Upper lobe of left lung (tissue), 4 donors: Measurements from ENCODE around the gene EPRS1.
"Not testable (repeated sequence)": the region's sequence is repeated elsewhere in the genome, so short reads cannot be mapped to it uniquely, and the experiment has no call there.

ENCODE experiments used
- CTCF ChIP-seq, 6 experiments: fragments of 450-650 bp in 4 of 6; fragments of 200-600 bp in 2 of 6; sonication (generic) in 2 of 6; IDR thresholded peaks; one replicate each; pipeline ENCODE4 v1.5.1; 2016 to 2019; ENCODE audit warnings: antibody characterized with exemption in 6 of 6
- EP300 ChIP-seq, 4 donors: sonication (generic); formaldehyde crosslinking; IDR thresholded peaks; one replicate each; pipeline ENCODE4 v1.5.1; 2017; ENCODE audit warnings: antibody characterized with exemption in 4 of 4, control low read depth in 2 of 4
- POLR2AphosphoS5 ChIP-seq, 2 donors: sonication (generic); formaldehyde crosslinking; IDR thresholded peaks; one replicate each; pipeline ENCODE4 v1.5.1; 2017; ENCODE audit warnings: antibody characterized with exemption in 2 of 2

DNA sequence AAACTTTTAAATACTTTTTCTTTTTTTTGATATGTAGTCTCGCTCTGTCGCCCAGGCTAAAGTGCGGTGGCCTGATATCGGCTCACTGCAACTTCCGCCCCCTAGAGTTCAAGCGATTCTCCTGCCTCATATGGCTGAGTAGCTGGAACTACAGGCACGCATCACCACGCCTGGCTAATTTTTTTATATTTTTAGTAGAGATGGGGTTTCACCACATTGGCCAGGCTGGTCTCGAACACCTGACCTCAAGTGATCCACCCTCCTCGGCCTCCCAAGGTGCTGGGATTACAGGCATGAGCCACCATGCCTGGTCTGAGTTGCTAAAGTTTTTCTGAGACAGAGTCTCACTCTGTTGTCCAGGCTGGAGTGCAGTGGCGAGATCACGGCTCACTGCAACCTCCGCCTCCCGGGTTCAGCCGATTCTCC lies 40.0 kb upstream of the EPRS1 start:
- not testable (repeated sequence) for TF ChIP-seq EP300, CTCF, POLR2AphosphoS5 (IDR thresholded peaks at IDR 0.05)
